Spinal cord (tissue), 10 donors: ENCODE results near the gene SRPK2. TPM values are rescaled to one million over a fixed set of nuclear protein-coding genes. Genes with fewer than 3 reads are reported as not detected.
"Not testable (repeated sequence)": the region's sequence is repeated elsewhere in the genome, so short reads cannot be mapped to it uniquely, and the experiment has no call there.

Experiments
- DNase-seq, 6 donors: peaks; one replicate each; pipeline versions ENCODE4 v3.0.0 to v3.0.0-alpha.2; 2013 to 2015; ENCODE audit warnings: low spot score in 6 of 6, low read depth in 4 of 6
- H3K27ac ChIP-seq: one replicate; pipeline ENCODE4 v1.5.1; 2013; ENCODE audit warnings: low read depth, low read length, control low read depth
- H3K27me3 ChIP-seq: one replicate; pipeline ENCODE4 v1.6.1; 2013; ENCODE audit warnings: low read length; ENCODE audit not compliant: control insufficient read depth, insufficient read depth
- H3K36me3 ChIP-seq: one replicate; pipeline ENCODE4 v1.6.1; 2013; ENCODE audit warnings: low read length; ENCODE audit not compliant: control insufficient read depth, insufficient read depth
- H3K4me1 ChIP-seq: one replicate; pipeline ENCODE4 v1.6.1; 2013; ENCODE audit warnings: low read length; ENCODE audit not compliant: control insufficient read depth, insufficient read depth
- H3K4me3 ChIP-seq: one replicate; pipeline ENCODE4 v1.5.1; 2013; ENCODE audit warnings: low read depth, low read length, control low read depth
- H3K9me3 ChIP-seq: one replicate; pipeline ENCODE4 v1.6.1; 2013; ENCODE audit warnings: low read length; ENCODE audit not compliant: control insufficient read depth, insufficient read depth
- WGBS: methylation state at CpG from one replicate; pipeline ENCODE4 v1.1.5; 2013; ENCODE audit warnings: missing lambda C conversion rate; ENCODE audit not compliant: insufficient coverage; 5-methylcytosine and 5-hydroxymethylcytosine counted together
- polyA plus RNA-seq, 2 donors: library from polyadenylated mRNA; unstranded; fragments of 120-200 nt; gene quantifications; one replicate each; pipeline ENCODE4 v1.2.1, GENCODE V29; 2013; ENCODE audit not compliant: insufficient read length in 2 of 2
- total RNA-seq, 2 donors: library from RNA; depleted of rRNA in 1 of 2; stranded (reverse); fragments of 120-200 nt in 1 of 2; fragments of >200 nt in 1 of 2; gene quantifications; one replicate each; pipeline versions ENCODE4 v1.2.3 to v1.2.4, GENCODE V29; 2013 to 2014
- donor health status: healthy.

Gene SRPK2
- total and polyA plus RNA-seq, 4 donors = 79.8 to 252 (median 126) TPM

DNA sequence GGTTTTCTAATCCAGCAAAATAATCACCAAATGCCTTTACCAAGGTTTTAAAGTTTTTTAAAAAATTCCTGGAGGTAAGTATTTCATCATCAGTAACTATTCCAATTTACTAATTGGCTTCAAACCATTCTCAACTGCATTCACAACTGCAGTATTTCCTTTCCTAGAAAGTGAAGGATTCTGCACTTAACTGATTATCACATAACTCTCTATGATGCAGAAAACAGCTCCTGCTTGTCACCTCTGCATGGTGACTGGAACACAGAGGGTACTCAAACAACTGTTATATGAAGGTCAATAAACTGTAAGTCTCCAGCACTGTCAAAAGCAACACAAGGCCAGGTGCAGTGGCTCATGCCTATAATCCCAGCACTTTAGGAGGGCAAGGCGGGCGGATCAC lies 42.6 kb downstream of the SRPK2 start:
- H3K9me3 ChIP-seq = no peaks in the 10 kb centered on the region
- no peaks in the 10 kb centered on the region for H3K4me1 ChIP-seq
- no peak overlapping the region for H3K4me3 ChIP-seq
- H3K36me3 ChIP-seq = no peaks in the 10 kb centered on the region
- no peak overlapping the region for H3K27ac ChIP-seq
- no peaks in the 10 kb centered on the region for H3K27me3 ChIP-seq
- WGBS = 100% methylated on average over 2 of the region's 2 CpGs
- no peak for DNase-seq

- DNase-seq = no peak
- Histone ChIP-seq H3K36me3 (no peaks in the 10 kb centered on the region), H3K27ac (no peak overlapping the region), H3K9me3 (no peaks in the 10 kb centered on the region), H3K4me1 (no peaks in the 10 kb centered on the region), H3K27me3 (no peaks in the 10 kb centered on the region), H3K4me3 (no peak overlapping the region)
- WGBS = no CpG with 5 or more reads among the region's 3 CpGs
Observed at GRCh38 chr7:105345725-105346124, 43.0 kb downstream of the SRPK2 start.

DNA sequence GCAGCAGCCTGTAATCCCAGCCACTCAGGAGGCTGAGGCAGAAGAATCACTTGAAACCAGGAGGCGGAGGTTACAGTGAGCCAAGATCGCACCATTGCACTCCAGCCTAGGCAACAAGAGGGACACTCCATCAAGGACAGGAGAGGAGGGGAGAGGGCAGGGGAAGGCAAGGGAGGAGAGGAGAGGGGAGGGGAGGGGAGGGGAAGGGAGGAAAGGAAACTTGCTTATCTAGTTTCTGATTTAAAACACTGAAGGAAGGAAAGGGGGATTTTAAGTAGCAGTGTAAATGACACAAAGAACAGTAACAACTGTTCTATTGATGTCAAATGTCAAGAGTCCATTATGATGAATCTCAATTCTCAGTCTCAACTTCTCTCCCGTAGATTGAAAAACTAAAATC lies 43.7 kb downstream of the SRPK2 start:
- no peaks in the 10 kb centered on the region for H3K4me1 ChIP-seq
- 92% methylated on average over 2 of the region's 3 CpGs for WGBS
- DNase-seq = no peak

DNA sequence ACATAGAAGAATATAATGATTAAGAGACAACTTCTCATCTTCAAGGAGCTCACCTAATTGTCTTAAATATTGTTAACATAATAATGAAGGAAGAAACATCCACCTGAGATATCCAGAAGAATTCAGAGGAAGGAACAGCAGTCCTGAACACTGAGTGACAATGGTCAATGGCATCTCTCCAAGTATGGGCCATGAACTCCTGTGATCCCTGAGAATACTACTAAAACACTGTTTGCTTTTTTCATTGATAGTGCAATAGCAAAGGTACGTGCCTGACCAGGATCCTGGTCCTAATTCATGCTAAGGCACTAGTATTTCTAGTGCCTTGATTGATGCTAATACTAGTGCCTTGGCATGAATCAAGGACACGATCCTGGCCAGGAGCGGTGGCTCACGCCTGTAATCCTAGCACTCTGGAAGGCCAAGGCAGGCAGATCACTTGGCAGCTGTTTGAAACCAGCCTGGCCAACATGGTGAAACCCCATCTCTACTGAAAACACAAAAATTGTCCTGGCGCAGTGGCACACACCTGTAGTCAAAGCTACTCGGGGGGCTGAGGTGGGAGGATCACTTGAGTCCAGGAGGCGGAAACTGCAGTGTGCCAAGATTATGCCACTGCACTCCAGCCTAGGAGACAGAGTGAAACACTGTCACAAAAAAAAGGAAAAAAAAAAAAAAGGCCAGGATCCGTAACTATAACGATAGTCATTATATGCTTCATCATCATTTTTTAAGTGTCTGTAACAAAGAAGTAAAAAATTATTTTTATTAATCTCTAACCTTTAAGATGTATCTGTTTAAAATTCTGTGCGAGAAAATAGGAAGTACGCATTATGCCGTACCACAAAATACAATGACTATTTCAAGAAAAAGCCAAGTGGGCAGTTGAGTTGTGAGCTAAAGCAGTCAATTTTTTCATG lies 49.1 kb downstream of the SRPK2 start:
- Histone ChIP-seq H3K36me3 (no peaks in the 10 kb centered on the region), H3K27ac (no peak overlapping the region), H3K4me3 (no peak overlapping the region), H3K4me1 (no peaks in the 10 kb centered on the region), H3K9me3 (no peaks in the 10 kb centered on the region), H3K27me3 (no peaks in the 10 kb centered on the region)
- no peak for DNase-seq
- WGBS = 48% methylated on average over 4 of the region's 12 CpGs

More for the DNA sequence above, 43.7 kb downstream of the SRPK2 start:
- H3K4me3 ChIP-seq = no peak overlapping the region
- H3K9me3 ChIP-seq = no peaks in the 10 kb centered on the region
- no peaks in the 10 kb centered on the region for H3K36me3 ChIP-seq
- no peak overlapping the region for H3K27ac ChIP-seq
- H3K27me3 ChIP-seq = no peaks in the 10 kb centered on the region

- Histone ChIP-seq H3K4me3 (no peak overlapping the region), H3K9me3 (no peaks in the 10 kb centered on the region), H3K27me3 (no peaks in the 10 kb centered on the region), H3K36me3 (no peaks in the 10 kb centered on the region), H3K27ac (no peak overlapping the region), H3K4me1 (no peaks in the 10 kb centered on the region)
- DNase-seq = peak in 1 of 6 donors; percentile 66
- 21% methylated on average over 3 of the region's 4 CpGs for WGBS
Observed at GRCh38 chr7:105337529-105337928, 51.2 kb downstream of the SRPK2 start.

GRCh38 chr7:105336009-105336408 lies 52.7 kb downstream of the SRPK2 start:
- H3K27ac ChIP-seq = no peak overlapping the region
- no peaks in the 10 kb centered on the region for H3K4me1 ChIP-seq
- no peaks in the 10 kb centered on the region for H3K27me3 ChIP-seq
- H3K4me3 ChIP-seq = no peak overlapping the region
- H3K9me3 ChIP-seq = no peaks in the 10 kb centered on the region
- DNase-seq = peak in 2 of 6 donors; percentile 29 to 46
- WGBS = no CpG with 5 or more reads among the region's 1 CpG
- H3K36me3 ChIP-seq = no peaks in the 10 kb centered on the region

GRCh38 chr7:105332661-105333060 lies 56.1 kb downstream of the SRPK2 start:
- not testable (repeated sequence) for H3K36me3 ChIP-seq, H3K4me1 ChIP-seq, H3K27ac ChIP-seq, H3K27me3 ChIP-seq, H3K9me3 ChIP-seq, DNase-seq, H3K4me3 ChIP-seq
- 100% methylated on average over 1 of the region's 5 CpGs for WGBS

- WGBS = 100% methylated on average over 1 of the region's 3 CpGs
- H3K9me3 ChIP-seq = no peaks in the 10 kb centered on the region
- H3K36me3 ChIP-seq = peaks cover 2% of the 10 kb centered on the region
- no peaks in the 10 kb centered on the region for H3K4me1 ChIP-seq
- no peak overlapping the region for H3K4me3 ChIP-seq
- H3K27me3 ChIP-seq = no peaks in the 10 kb centered on the region
- no peak overlapping the region for H3K27ac ChIP-seq
- DNase-seq = no peak
Observed at GRCh38 chr7:105330526-105330925, 58.2 kb downstream of the SRPK2 start.

DNA sequence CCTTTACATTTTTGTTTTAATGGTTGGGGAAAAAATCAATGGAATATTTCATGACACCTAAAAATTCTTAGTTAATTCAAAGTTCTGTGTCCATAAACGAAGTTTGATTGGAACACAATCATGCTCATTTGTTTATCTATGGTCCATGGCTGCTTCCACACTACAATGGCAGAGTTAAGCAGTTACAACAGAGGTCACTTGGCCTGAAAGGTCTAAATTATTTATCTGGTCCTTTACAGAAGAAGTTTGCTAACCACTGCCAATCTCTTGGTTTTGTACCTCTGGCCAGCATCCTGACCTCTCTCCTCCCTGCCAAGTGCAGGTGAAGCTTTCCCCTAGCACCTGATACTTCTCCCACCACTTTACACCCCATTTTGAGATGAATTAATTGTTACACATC lies 61.5 kb downstream of the SRPK2 start:
- H3K27me3 ChIP-seq = no peaks in the 10 kb centered on the region
- no peak overlapping the region for H3K4me3 ChIP-seq
- H3K9me3 ChIP-seq = no peaks in the 10 kb centered on the region
- H3K36me3 ChIP-seq = peaks cover 2% of the 10 kb centered on the region
- H3K27ac ChIP-seq = no peak overlapping the region
- peaks cover 5% of the 10 kb centered on the region for H3K4me1 ChIP-seq
- WGBS = no CpG with 5 or more reads among the region's 1 CpG
- no peak for DNase-seq
